ENCODE data around the gene PTDSS2.

DNA sequence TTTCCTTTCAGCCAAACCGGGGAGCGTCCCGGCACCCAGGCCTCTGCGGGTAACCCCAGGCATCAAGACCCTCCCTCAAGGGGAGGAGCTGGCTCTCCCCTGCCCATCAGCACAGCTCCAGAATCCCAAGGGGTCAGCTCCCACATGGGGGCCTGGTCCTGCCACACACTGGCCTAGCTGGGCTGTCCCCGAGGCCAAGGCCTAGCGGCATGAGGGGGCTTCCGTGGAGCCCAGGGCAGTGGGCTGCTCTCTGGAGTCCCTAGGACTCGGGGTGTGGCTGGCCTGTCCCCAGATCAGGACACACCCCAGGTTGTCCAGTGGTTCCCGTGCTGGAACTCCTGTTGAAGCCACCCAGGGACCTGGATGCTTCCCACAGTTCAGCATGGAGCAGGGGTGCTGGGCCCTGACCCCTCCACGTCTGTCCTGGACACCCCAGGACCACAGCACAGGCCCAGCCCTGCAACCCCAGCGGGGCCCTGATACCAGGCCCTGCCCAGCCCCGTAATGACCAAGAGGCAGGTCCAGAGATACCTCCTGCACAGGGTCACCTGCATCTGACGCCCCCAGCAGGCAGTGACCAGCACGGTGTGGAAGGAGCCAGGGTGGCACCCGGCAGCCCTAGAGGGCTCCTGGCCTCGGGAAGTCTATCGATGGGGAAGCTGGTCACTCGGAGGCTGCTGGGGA lies 79.8 kb downstream of the PTDSS2 start:
- TF ChIP-seq SMAD1 (CRISPR knock-in tag; IDR thresholded peaks at IDR 0.05; ENCODE audit: borderline replicate concordance, low read depth): no peak
- no peak for TF ChIP-seq HDAC1 (CRISPR knock-in tag; IDR thresholded peaks at IDR 0.05)
- no peak for TF ChIP-seq LBX2 (CRISPR knock-in tag; IDR thresholded peaks at IDR 0.05; ENCODE audit: borderline replicate concordance)
- TF ChIP-seq ATF6 (CRISPR knock-in tag; conservative IDR thresholded peaks at IDR 0.05): no peak
